SIG-M5 treated with dmso at 0.1 percent for 504 hours (cell line): ENCODE data around the gene LAG3.

Experiments
- DNase-seq: peaks from one replicate; lab custom pipeline; 2025; ENCODE audit not compliant: unreplicated experiment; lab: John Stamatoyannopoulos, UW

The LAG3 gene

DNA sequence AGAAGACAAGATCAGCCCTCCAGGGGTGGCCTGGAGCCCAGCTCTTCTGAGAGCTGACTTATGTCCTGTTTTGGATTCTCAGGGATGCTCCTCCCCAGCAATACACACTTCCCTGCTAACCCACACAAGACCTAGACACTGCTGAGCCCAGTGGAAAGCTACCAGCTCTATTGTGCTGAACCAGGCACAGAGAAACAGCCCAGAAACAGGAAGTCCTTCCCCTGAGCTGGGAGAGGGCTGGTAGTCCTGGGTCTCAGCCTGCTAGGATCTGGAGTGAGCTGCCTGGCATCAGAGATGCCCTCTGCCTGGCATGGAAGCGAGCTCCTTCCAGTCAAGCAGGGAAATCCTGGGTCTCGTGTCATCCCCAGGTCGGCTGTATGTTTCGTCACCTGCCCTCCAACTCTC lies 1.2 kb upstream of the LAG3 start:
- DNase-seq = no peak

DNA sequence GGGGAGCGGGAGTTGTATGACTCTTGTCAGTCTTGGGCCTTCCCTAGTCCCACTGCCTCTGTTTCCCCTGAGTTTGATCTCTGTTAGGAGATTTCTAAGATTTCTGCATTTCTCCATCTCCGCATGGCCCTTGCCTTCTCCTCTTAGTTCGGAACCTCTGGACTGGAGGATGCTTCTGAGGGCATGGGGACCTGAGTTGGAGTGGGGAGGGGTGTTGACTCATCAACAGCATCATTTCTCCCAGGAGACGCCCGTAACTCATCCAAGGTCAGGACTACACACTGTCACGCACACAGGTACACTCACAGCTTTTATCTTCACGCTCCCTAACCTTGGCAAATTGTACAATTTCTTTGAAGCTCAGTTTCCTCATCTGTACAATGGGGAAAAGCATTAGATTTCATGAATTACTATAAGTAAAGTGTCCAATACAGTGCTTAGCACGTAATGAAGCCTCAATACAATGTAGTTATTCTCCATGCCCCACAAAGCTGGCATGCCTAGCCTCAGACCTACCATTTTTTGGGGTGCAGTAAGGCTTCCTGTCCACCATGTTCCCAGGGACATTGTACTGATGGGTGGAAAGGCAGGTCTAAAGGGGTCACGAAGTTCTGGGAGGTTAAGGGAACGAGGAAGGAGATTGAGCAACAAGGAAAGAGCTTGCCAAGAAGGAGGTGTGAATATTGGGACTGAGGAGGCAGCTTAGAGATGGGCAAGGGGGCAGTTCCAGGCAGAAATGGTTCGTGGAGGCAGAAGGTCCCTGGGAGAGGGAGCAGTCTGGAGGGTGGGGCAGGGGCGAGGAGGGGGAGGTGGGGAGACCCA lies 600 bp upstream of the LAG3 start:
- DNase-seq = no peak

DNA sequence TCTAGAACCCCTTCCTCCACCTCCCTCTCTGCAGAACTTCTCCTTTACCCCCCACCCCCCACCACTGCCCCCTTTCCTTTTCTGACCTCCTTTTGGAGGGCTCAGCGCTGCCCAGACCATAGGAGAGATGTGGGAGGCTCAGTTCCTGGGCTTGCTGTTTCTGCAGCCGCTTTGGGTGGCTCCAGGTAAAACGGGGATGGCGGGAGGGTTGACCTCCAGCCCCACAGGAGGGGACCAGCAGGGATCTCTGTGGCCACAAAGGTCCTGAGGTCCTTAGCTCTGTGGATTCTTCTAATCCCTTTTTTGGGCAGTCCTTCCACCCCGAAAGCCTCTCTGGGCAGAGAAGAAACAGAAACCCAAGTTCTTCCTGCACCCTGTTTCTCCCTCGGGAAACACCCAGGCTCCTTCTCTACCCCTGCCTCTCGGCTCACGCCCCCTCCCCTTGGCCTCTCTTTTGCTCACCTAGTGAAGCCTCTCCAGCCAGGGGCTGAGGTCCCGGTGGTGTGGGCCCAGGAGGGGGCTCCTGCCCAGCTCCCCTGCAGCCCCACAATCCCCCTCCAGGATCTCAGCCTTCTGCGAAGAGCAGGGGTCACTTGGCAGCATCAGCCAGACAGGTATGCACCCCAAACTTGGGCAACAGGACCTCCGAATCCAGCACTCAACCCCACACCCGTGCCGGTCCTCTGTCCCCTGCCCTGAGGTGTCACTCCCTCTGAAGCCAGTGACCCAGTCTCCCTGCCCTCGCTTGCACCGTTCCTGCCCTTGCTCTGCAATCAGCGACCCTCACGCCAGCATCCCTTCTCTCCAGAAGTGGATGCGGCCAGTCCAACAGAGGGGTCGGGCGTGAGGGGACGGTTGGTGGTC lies 638 bp downstream of the LAG3 start:
- no peak for DNase-seq

DNA sequence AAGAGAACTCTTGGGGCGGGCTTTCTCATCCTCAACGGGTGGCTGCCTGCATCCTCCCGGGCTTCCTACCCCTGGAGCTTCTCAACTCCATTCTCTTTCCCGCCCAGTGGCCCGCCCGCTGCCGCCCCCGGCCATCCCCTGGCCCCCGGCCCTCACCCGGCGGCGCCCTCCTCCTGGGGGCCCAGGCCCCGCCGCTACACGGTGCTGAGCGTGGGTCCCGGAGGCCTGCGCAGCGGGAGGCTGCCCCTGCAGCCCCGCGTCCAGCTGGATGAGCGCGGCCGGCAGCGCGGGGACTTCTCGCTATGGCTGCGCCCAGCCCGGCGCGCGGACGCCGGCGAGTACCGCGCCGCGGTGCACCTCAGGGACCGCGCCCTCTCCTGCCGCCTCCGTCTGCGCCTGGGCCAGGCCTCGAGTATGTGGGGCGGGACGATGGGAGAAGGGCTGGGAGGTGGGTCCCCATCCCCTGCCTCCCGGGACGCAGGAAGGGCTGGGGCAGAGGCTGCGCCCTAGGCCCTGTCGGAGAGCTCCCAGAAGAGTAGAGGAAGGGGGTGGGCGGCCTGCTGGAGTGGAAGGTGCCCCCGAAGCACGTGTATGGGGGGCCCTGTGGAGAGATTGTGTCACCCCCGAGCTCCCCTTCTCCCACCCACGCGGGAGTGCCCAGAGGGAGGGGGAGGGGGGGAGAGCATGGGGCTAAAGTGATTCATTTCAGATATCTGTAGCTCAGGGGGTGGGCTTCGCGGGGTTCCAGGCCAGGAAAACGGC lies 1.5 kb downstream of the LAG3 start:
- no peak for DNase-seq

DNA sequence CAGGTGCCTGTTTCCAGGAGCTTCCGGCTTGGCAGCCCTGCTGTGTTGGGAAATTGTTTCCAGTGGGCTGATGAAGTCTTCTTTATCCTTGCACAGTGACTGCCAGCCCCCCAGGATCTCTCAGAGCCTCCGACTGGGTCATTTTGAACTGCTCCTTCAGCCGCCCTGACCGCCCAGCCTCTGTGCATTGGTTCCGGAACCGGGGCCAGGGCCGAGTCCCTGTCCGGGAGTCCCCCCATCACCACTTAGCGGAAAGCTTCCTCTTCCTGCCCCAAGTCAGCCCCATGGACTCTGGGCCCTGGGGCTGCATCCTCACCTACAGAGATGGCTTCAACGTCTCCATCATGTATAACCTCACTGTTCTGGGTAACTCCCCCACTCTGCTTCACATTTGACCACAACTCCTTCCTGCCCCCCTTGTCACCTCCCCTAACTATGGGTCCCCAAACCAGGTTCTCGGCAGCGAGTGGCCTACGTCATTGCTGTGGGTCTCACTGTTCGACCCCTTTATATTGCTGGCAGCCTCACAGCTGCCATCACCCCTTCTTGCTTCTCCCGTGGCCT lies 2.3 kb downstream of the LAG3 start:
- no peak for DNase-seq

DNA sequence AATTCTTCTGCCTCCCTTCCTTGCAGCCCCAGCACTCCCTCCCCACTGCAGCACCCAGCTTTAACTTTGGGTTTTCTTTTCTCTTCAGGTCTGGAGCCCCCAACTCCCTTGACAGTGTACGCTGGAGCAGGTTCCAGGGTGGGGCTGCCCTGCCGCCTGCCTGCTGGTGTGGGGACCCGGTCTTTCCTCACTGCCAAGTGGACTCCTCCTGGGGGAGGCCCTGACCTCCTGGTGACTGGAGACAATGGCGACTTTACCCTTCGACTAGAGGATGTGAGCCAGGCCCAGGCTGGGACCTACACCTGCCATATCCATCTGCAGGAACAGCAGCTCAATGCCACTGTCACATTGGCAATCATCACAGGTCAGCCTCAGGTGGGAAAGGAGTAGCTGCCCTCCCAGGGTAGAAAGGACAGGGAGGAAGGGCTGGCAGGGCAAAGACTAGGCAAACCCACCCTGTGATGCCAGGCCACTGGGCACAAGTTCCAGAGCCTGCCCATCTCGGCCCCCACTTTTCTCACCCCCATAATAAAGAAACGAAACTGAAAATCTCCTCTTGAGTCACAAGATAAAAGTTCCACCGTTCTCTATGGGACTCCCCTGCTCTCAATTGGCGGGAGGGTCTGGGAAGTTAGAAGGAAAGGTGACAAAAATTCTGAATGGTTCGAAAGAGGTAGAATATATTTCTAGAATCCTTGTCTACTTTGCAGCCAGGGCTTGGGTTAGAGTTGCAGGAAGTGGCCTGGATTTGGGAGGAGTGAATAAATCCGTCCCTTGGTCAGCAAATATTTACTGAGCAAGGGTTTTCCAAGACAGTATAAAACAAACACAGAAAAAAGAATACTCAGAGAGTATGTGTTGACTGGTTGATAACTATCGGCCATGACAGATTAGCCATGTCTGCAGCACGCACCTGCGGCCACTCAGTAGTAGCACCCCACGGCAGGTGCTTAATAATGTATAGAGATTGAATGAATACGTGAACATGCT lies 3.2 kb downstream of the LAG3 start:
- DNase-seq = no peak

DNA sequence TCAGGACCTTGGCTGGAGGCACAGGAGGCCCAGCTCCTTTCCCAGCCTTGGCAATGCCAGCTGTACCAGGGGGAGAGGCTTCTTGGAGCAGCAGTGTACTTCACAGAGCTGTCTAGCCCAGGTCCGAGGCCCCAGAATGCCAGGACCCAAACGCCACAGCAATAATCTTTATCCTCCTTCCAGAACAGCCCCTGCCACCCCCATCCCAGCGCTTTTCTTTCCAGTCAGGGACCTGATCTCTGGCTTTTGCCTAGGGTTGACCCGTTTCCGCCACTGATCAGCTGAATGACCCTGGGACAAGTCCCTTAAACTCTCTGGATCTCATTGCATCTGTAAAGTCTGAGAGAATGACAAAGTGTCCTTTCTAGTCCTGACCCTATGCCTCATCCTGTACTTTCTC lies 5.1 kb downstream of the LAG3 start:
- DNase-seq = no peak

DNA sequence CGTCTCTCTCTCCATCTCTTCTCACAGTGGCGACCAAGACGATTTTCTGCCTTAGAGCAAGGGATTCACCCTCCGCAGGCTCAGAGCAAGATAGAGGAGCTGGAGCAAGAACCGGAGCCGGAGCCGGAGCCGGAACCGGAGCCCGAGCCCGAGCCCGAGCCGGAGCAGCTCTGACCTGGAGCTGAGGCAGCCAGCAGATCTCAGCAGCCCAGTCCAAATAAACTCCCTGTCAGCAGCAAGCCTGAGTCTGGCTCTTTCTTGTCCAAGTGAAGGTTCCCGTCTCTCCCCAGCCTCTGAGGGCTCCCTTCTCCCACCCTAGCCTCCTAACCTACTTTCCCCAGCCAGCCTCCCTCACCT lies 5.9 kb downstream of the LAG3 start:
- no peak for DNase-seq

DNA sequence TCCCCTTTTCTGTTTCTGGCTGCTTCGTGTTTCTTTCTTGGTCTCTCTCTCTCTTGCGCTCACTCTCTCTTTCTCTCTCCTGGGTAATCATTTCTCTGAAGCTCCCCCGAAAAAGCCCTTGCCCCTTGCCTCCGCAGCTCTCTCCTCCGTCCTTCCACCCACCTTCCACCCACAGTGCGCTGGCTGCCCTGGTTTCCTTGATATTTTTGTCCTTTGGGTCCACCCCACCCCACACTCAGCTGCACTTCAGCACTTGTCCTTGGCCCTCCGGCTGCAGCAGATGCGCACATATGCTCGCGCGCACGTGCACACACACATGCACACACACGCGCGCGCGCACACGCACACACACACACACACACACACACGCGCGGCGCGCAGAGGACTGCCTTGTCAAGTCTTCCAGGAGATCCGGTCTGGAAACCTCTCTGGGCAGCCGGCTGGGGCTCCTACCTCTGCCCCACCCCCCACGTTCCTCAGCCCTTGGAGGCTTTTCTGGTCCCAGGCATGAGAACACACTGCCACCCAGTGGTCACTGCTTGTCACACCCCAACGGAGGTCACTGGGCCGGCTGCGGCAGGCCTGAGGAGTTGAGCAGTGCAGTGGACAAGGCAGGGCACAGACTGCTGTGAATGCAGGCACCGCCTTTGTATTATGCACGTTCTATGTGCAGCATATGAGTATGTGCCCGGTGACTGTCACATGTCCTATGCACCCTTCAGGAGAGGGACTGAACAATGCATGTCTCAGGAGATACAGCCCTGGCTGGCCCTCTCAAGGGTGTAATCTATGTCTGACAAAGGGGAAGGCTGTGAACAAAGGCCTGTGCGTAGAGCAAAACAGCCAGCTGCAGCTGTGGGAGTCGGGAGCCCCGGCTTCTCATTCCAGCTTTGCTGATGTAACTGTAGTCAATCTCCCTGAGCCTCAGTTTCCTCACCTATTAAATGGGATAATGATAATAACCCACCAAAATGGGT lies 6.5 kb downstream of the LAG3 start:
- DNase-seq = peak; percentile 89

DNA sequence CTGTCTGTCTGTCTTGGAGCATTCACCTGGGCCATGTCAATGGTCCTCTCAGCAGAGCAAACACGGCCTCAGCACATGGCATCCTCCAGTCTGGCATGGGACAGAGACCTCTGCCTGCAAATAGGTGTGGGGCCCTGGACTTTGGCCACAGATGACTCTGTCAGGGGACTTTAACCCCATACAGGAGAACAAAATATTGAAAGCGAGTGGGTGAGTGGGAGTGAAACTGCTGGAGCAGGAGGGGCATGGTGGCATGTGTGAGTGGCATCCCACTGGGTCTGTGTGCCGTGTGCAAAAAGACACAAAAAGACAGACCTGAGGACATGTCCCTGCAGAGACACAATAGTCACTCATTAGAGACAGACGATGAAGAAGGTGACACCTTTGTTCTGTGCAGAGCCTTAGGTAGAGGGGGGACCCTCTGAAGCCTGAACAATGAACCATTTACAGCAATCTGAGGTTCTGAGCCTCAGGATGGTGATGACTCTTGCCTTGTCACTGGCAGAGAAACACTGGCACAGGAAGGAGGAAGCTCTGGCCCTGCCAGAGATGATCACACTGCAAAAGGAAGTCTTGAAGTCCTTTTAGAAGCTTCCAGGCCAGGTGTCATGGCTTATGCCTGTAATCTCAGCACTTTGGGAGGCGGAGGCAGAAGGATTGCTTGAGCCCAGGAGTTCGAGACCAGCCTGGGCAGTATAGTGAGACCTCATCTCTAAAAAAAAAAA lies 7.5 kb downstream of the LAG3 start:
- no peak for DNase-seq

DNA sequence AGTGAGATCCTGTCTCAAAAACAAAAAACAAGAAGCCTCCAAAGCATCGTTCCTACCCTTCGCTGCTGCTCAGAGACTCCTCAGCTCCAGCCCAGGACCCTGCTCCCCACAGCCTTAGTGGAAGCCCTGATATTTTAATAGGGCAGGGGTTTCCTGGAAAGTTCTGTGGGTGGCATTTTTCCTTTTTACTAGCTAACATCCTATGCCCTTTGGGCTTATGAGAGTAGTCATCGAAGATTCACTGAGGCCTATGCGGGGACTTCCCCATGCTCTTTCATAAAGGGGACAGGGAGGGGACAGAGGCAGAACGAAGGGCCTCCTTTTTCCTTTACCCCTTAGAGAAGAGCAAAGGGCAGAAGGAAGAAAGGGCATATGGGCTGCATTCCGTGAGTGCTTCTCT lies 8.3 kb downstream of the LAG3 start:
- DNase-seq = no peak

DNA sequence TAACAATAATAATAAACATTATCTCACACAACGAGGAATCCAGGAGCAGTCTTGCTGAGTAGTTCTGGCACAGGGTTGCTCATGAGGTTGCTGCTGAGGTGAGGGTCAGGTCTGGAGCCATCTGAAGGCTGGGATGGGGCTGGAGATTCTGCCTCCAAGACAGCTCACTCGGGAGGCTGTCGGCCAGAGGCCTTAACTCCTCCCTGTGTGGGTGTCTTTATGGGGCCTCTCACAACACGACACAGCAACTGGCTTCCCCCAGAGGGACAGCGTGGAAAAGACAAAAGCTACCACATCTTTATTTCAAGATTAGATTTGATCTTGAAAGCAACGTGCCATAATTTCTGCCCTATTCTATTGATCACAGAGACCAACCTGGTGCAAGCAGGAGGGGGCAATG lies 9.8 kb downstream of the LAG3 start:
- no peak for DNase-seq

DNA sequence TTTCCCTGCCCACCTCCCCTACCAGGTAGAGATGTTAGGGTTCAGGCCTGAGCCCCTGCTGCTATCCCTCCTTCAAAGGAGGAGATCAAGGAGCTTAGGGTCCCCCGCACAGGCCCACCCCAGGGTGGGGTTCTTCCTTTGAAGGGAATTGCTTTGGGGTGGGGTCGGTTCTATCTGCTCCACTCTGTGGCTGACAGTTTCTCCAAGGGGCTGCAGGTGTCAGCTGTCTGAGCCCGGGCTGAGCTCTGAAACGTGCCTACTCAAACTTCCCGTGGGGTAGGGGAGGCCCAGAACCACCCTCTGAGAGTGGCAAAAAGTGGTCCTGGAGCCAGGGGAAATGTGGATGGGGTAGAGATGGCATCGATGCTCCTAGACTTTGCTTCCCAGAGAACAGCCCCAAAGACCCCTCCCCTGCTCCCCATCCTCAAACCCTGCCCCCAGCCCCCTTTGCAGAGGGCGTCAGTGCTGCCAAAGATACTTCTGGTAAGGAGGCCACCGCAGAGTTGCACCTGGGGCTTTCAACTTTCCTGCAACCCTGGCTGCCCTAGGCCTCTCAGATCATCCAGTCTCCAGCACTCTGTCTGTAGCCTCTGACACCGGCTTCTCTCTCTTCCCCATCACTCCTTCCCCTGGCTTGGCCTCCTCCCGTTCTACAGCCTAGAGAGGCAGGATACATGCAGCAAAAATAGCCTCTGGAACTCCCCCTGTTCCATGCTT lies 10.7 kb downstream of the LAG3 start:
- no peak for DNase-seq

DNA sequence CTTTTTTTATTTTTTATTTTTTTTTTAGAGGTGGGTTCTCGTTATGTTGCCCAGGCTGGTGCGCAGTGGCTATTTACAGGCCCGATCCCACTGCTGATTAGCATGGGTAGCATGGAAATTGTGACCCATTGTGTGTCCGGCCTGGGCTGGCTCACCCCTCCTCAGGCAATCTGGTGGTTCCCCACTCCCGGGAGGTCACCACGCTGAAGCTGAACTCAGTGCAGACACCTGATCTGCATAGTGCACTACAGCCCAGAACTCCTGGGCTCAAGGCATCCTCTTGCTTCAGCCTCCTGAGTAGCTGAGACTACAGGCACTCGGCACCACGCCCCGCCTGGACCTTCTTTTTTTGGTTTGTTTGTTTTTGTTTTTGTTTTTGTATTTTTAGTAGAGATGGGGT lies 11.5 kb downstream of the LAG3 start:
- no peak for DNase-seq

DNA sequence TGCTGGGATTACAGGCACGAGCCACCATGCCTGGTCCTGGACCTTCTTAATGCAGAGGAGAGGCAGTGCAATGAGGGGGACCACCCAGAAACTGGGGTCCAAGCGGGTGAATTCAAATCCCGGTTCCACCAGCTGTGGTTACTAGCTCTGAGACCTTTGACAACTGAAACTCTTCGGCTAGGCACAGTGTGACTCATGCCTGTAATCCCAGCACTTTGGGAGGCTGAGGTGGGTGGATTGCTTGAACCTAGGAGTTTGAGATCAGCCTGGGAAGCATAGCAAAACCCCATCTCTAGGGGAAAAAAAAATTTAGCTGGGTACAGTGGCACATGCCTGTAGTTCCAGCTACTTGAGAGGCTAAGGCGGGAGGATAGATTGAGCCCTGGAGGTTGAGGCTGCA lies 12.0 kb downstream of the LAG3 start:
- DNase-seq = no peak

DNA sequence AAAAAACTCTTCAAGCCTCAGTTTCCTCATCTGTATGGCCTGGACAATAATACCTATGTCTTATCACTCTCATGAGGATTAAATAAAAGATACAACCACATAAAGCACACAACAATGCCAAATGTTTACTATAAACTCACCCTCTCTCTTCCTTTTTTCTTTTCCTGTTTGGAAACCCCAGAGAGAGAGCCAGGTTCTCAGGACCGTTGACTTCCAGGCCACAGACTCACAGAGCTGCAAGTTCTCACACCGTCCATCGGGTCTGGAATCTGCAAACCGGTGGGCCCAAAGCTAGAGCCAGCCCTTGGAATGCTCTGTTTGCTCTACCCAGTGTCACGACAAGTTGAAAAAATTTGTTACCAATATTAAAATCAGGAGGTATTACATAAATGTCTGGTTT lies 12.4 kb downstream of the LAG3 start:
- no peak for DNase-seq

DNA sequence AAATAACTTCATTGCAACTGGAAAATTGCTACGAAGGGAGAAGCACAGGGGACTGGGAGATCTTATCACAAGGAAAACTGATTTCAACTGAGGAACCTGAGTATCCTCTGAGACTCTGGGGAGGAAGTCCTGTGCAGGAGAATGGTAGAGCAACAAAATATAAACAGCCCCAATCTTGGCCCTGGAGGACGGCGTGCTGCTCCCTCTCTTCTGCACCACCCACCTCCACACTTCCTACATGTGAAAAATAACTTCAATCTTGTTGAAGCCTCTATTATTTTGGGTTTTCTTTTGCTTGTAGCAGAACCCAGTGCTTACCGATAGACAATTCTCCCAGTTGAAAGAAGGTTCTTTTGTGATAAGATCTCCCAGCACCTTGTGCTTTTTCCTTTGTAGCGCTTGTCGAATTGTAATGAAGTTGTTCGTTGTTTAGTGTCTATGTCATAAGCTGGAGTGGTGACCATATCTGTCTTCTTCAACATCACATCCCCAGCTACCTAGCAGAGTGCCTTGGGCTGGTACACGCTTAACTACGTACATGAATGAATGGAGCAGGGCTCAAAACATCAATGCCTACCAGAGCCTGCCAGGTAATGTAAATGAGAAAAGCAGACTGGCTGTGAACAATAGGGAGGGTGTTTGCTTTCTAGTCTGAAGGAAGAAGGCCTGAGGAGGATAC lies 14.2 kb downstream of the LAG3 start:
- DNase-seq = no peak
